ENCODE results near the gene LSM14A. TPM values are rescaled to one million over a fixed set of nuclear protein-coding genes. Genes with fewer than 3 reads are reported as not detected.
A peak's percentile ranks its signal among the peaks of the same experiment; 100 is the strongest.

Gene LSM14A
- total and polyA plus RNA-seq, 2 of the 13 experiments (the other 11 are each of a cell fraction or from before 2014, with no cell fraction given): 77.0 to 83.6 TPM

GRCh38 chr19:34171877-34172660 lies at the start of gene LSM14A (continued):
- TF ChIP-seq ARID3A (IDR thresholded peaks at IDR 0.05; ENCODE audit: low read depth, low read length) (0 out of 2 replicates have a peak, but pooled peaks have one; percentile 33), HNRNPUL1 (IDR thresholded peaks at IDR 0.05; ENCODE audit: low read depth, low read length) (no peak), RFX5 (IDR thresholded peaks at IDR 0.05; ENCODE audit: low read depth, low read length) (no peak), KAT7 (CRISPR knock-in tag; IDR thresholded peaks at IDR 0.05; ENCODE audit: borderline replicate concordance) (peak; percentile 91; the same call in 1 of the 2 replicates), MAFK (conservative IDR thresholded peaks at IDR 0.05 in 1 of 2, IDR thresholded peaks at IDR 0.05 in 1 of 2; ENCODE audit: low read length in 2 of 2) (no peak), ATF4 (CRISPR knock-in tag; IDR thresholded peaks at IDR 0.05) (no peak), ZNF496 (CRISPR knock-in tag; IDR thresholded peaks at IDR 0.05; ENCODE audit: insufficient replicate concordance) (no peak), ZSCAN25 (CRISPR knock-in tag; IDR thresholded peaks at IDR 0.05) (no peak), HHEX (CRISPR knock-in tag; IDR thresholded peaks at IDR 0.05) (no peak), CC2D1A (CRISPR knock-in tag; IDR thresholded peaks at IDR 0.05) (no peak), ZSCAN20 (CRISPR knock-in tag; IDR thresholded peaks at IDR 0.05; ENCODE audit: borderline replicate concordance) (no peak), NFIC (IDR thresholded peaks at IDR 0.05; ENCODE audit: low read length) (no peak), HNRNPLL (IDR thresholded peaks at IDR 0.05; ENCODE audit: low read depth, low read length, poor library complexity, severe bottlenecking) (peak; percentile 81), FOSL1 (CRISPR knock-in tag; IDR thresholded peaks at IDR 0.05; ENCODE audit: borderline replicate concordance) (no peak), ZBTB38 (CRISPR knock-in tag; IDR thresholded peaks at IDR 0.05) (no peak; the same call in 1 of the 2 replicates), KLF11 (CRISPR knock-in tag; IDR thresholded peaks at IDR 0.05) (no peak), ZSCAN9 (CRISPR knock-in tag; IDR thresholded peaks at IDR 0.05; ENCODE audit: borderline replicate concordance) (peak; percentile 30; the same call in 1 of the 2 replicates), ZIK1 (CRISPR knock-in tag; IDR thresholded peaks at IDR 0.05; ENCODE audit: borderline replicate concordance, low read depth) (0 out of 2 replicates have a peak, but pooled peaks have one; percentile 46), ZNF605 (CRISPR knock-in tag; IDR thresholded peaks at IDR 0.05) (no peak), IKZF5 (CRISPR knock-in tag; IDR thresholded peaks at IDR 0.05) (no peak), ZBTB1 (CRISPR knock-in tag; IDR thresholded peaks at IDR 0.05; ENCODE audit: borderline replicate concordance) (no peak), THYN1 (CRISPR knock-in tag; IDR thresholded peaks at IDR 0.05; ENCODE audit: borderline replicate concordance, low read depth) (no peak)
- TF ChIP-seq, protein P1, sequence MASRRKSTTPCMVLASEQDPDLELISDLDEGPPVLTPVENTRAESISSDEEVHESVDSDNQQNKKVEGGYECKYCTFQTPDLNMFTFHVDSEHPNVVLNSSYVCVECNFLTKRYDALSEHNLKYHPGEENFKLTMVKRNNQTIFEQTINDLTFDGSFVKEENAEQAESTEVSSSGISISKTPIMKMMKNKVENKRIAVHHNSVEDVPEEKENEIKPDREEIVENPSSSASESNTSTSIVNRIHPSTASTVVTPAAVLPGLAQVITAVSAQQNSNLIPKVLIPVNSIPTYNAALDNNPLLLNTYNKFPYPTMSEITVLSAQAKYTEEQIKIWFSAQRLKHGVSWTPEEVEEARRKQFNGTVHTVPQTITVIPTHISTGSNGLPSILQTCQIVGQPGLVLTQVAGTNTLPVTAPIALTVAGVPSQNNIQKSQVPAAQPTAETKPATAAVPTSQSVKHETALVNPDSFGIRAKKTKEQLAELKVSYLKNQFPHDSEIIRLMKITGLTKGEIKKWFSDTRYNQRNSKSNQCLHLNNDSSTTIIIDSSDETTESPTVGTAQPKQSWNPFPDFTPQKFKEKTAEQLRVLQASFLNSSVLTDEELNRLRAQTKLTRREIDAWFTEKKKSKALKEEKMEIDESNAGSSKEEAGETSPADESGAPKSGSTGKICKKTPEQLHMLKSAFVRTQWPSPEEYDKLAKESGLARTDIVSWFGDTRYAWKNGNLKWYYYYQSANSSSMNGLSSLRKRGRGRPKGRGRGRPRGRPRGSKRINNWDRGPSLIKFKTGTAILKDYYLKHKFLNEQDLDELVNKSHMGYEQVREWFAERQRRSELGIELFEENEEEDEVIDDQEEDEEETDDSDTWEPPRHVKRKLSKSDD (CRISPR knock-in tag; IDR thresholded peaks at IDR 0.05; ENCODE audit: low read depth): 0 out of 2 replicates have a peak, but pooled peaks have one; percentile 38
